ENCODE data around the gene TRPV4. TPM values are rescaled to one million over a fixed set of nuclear protein-coding genes. Genes with fewer than 3 reads are reported as not detected.

The TRPV4 gene
- polyA plus RNA-seq, 2 donors: 6.7 to 10.7 TPM

DNA sequence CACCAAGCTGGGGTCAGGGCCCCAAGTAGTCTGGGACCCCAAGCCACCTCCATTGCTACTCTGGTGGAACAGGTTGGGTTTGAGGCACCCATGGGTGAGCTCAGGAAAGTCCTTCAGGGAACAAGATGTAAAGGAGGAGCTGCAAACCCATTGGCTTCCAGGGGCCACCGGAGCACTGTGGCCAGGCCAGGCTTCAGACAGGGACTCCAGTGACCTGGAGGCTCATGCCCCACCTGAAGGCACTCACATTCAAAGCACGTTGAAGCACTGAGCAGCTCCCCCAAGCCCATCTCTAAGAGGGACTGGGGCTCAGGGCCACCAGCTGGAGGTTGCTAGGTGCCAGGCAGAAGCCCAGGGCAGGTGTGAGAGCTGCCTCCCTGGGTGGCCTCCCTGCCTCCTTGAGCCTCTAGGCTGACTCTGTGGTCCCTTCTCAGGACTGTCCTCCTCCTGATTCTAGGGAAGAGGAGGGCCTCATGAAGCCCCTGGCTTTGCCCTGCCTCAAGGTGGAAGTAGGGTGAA, 70.5 kb downstream of the TRPV4 start:
- WGBS, 2 donors: 63 to 94% methylated on average over 2 of the region's 2 CpGs
- Histone ChIP-seq H3K36me3 (ENCODE audit: control insufficient read depth in 2 of 2, insufficient read depth in 2 of 2, low read length in 1 of 2) (no peaks in the 10 kb centered on the region), H3K27ac (ENCODE audit: low read depth in 2 of 2, low read length in 1 of 2) (peak overlapping the region in 1 of 2 donors; percentile 76)

DNA sequence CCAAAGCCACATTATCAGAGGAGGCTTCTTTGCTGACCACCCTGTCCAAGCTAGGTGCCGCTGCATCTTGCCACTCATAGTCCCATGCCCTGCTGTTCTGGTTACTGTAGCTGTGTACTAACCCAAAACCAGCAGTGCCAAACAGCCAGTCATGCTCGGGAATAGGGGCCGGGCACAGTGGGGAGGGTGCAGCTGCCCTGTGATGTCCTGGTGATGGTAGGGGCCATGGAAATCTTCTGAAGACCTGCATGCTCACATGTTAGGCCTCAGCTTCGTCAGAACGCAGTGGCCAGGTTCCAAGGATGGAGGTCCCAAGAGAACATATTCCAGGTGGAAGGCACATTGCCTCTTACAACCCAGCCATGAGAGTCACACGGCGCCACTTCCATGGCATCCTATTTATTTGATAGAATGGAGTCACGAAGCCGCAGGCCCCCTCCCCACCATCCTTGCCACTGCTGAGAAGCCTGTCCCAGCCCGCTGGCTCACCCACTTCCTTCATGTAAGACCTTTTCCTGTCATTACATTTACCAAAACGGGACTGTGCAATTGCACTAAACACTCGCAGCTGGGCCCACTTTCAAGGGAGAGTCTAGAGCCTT, 71.0 kb downstream of the TRPV4 start:
- Histone ChIP-seq H3K27ac (ENCODE audit: low read depth in 2 of 2, low read length in 1 of 2) (no peak overlapping the region), H3K4me3 (ENCODE audit: low read depth in 1 of 2, low read length in 2 of 2) (no peak overlapping the region), H3K4me1 (ENCODE audit: control insufficient read depth in 2 of 2, insufficient read depth in 2 of 2, low read length in 1 of 2) (peaks cover 3 to 5% of the 10 kb centered on the region in 2 donors), H3K27me3 (ENCODE audit: control insufficient read depth in 1 of 2, insufficient read depth in 2 of 2, low read length in 2 of 2) (no peaks in the 10 kb centered on the region), H3K36me3 (ENCODE audit: control insufficient read depth in 2 of 2, insufficient read depth in 2 of 2, low read length in 1 of 2) (no peaks in the 10 kb centered on the region), H3K9me3 (ENCODE audit: control insufficient read depth in 2 of 2, insufficient read depth in 1 of 2, low read depth in 1 of 2, low read length in 1 of 2) (peaks cover 0 to 6% of the 10 kb centered on the region in 2 donors)
- WGBS, 2 donors: 88 to 89% methylated on average over 12 of the region's 12 CpGs

More for the DNA sequence above, 70.5 kb downstream of the TRPV4 start:
- Histone ChIP-seq H3K4me1 (ENCODE audit: control insufficient read depth in 2 of 2, insufficient read depth in 2 of 2, low read length in 1 of 2) (peaks cover 3 to 5% of the 10 kb centered on the region in 2 donors), H3K9me3 (ENCODE audit: control insufficient read depth in 2 of 2, insufficient read depth in 1 of 2, low read depth in 1 of 2, low read length in 1 of 2) (peaks cover 0 to 6% of the 10 kb centered on the region in 2 donors), H3K4me3 (ENCODE audit: low read depth in 1 of 2, low read length in 2 of 2) (no peak overlapping the region), H3K27me3 (ENCODE audit: control insufficient read depth in 1 of 2, insufficient read depth in 2 of 2, low read length in 2 of 2) (no peaks in the 10 kb centered on the region)

DNA sequence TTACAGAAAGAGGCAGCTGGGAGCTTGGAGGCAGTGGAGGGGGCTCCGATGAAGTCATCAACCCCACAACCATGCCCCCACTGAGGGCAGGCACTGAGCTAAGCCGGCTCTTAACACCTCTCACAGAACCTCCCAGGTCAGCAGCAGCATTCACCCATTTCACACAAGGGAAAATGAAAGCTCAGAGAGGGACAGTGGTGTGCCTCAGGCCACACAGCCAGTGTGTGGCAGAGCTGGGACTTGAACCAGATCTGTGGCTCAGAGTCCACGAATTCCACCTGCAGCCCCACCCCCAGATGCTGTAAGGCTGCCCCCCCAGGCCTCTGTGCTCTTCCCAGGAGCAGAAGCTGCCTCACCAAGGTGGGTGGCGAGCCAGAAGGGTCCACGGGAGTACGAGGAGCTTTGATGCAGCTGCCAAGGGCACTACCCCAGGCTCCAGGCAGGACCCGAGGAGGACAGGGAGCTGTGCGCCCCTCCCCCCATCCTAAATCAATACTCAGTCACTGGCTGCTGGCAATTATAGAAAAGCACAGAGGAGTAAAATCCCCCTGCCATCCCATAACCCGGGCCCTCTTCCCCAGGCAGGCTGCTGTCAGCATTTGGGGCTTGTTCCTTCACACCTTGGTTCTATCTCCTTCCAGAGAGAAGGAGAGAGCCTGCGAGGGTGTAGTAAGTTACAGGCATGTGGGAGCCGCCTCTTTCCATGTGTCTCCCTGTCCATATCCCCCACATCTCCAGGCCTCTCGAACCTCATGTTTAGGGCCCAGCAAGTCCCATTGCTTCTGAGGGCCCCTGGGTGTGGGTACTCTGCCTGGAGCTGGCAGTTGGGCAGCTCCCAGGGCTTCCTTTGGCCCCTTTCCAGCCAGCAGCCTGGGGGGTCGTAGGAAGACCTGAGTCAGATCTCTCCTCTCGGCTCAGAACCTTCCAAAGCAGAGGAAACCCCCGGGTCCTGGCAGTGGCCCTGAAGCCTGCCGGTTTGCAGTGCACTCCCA, 72.0 kb downstream of the TRPV4 start:
- Histone ChIP-seq H3K4me1 (ENCODE audit: control insufficient read depth in 2 of 2, insufficient read depth in 2 of 2, low read length in 1 of 2) (peaks cover 3 to 5% of the 10 kb centered on the region in 2 donors), H3K9me3 (ENCODE audit: control insufficient read depth in 2 of 2, insufficient read depth in 1 of 2, low read depth in 1 of 2, low read length in 1 of 2) (peaks cover 0 to 6% of the 10 kb centered on the region in 2 donors), H3K4me3 (ENCODE audit: low read depth in 1 of 2, low read length in 2 of 2) (no peak overlapping the region), H3K27me3 (ENCODE audit: control insufficient read depth in 1 of 2, insufficient read depth in 2 of 2, low read length in 2 of 2) (no peaks in the 10 kb centered on the region), H3K27ac (ENCODE audit: low read depth in 2 of 2, low read length in 1 of 2) (no peak overlapping the region), H3K36me3 (ENCODE audit: control insufficient read depth in 2 of 2, insufficient read depth in 2 of 2, low read length in 1 of 2) (no peaks in the 10 kb centered on the region)
- 74 to 78% methylated on average over 16 of the region's 16 CpGs for WGBS, 2 donors

DNA sequence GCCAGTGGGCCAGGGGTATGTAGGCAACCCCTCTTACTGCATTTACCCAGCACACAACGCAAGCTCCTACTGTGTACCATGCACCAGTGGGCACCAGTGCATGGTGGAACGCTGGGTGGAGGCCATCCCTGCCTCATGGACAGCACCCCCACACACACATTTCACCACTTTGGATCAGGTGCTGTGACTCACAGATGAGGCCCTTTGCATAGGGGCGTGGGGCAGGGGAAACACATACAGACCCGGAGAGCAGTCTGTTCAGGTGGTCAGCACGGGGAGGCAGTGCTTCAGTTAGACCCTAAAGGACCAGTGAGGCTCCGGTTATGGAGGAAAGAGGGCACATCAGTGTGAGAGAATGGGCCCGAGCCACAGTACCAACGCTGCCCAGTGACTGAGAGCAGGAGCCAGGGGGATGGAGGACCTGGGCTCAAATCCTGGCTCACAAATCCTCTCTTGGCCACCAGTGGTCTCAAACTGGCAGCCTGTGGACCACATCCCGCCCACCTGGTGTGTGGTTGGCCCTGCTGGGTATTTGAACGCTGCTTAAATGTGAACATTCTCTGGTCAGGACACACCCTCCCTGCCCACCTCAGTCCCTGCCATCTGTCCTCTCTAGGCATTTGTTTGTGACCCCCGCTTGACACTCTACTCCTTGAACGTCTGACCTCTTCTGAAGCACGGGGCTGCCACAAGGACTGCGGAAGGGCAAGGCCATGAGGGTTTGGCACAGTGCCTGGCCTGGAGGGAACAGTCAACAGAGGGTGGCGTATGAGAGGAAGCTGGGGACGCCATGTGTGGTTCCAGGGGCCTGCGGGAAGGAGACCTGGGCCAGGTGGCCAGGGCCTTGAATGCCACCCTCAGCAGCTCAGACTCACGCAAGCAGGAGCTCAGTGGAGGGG, 72.9 kb downstream of the TRPV4 start:
- Histone ChIP-seq H3K9me3 (ENCODE audit: control insufficient read depth in 2 of 2, insufficient read depth in 1 of 2, low read depth in 1 of 2, low read length in 1 of 2) (peaks cover 0 to 6% of the 10 kb centered on the region in 2 donors), H3K4me1 (ENCODE audit: control insufficient read depth in 2 of 2, insufficient read depth in 2 of 2, low read length in 1 of 2) (peaks cover 3 to 5% of the 10 kb centered on the region in 2 donors), H3K36me3 (ENCODE audit: control insufficient read depth in 2 of 2, insufficient read depth in 2 of 2, low read length in 1 of 2) (no peaks in the 10 kb centered on the region), H3K27me3 (ENCODE audit: control insufficient read depth in 1 of 2, insufficient read depth in 2 of 2, low read length in 2 of 2) (no peaks in the 10 kb centered on the region), H3K27ac (ENCODE audit: low read depth in 2 of 2, low read length in 1 of 2) (no peak overlapping the region), H3K4me3 (ENCODE audit: low read depth in 1 of 2, low read length in 2 of 2) (no peak overlapping the region)
- WGBS, 2 donors: 79 to 84% methylated on average over 18 of the region's 18 CpGs

DNA sequence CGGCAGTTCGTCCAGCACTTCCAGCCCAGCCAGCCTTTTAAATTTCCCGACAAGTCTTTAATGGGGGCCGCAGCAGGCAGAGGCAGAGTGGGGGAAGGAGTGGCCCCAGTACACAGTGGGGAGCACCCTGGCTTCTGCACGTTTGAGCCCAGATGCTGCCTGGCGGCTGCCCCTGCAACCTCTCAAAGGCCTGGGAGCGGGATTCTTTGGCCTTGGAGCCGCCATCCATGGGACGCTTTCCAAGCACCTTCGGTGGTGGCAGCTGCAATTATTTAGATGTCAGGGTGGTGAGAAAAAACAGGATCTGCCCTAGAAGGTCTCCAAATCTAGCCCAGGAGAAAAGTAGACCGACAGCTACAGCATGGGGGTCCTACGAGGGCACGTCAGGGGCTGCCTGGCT, 73.6 kb downstream of the TRPV4 start:
- Histone ChIP-seq H3K4me1 (ENCODE audit: control insufficient read depth in 2 of 2, insufficient read depth in 2 of 2, low read length in 1 of 2) (peaks cover 3 to 5% of the 10 kb centered on the region in 2 donors), H3K4me3 (ENCODE audit: low read depth in 1 of 2, low read length in 2 of 2) (no peak overlapping the region), H3K9me3 (ENCODE audit: control insufficient read depth in 2 of 2, insufficient read depth in 1 of 2, low read depth in 1 of 2, low read length in 1 of 2) (peaks cover 0 to 6% of the 10 kb centered on the region in 2 donors), H3K27ac (ENCODE audit: low read depth in 2 of 2, low read length in 1 of 2) (no peak overlapping the region), H3K36me3 (ENCODE audit: control insufficient read depth in 2 of 2, insufficient read depth in 2 of 2, low read length in 1 of 2) (no peaks in the 10 kb centered on the region), H3K27me3 (ENCODE audit: control insufficient read depth in 1 of 2, insufficient read depth in 2 of 2, low read length in 2 of 2) (no peaks in the 10 kb centered on the region)
- WGBS, 2 donors: 81 to 84% methylated on average over 13 of the region's 13 CpGs

DNA sequence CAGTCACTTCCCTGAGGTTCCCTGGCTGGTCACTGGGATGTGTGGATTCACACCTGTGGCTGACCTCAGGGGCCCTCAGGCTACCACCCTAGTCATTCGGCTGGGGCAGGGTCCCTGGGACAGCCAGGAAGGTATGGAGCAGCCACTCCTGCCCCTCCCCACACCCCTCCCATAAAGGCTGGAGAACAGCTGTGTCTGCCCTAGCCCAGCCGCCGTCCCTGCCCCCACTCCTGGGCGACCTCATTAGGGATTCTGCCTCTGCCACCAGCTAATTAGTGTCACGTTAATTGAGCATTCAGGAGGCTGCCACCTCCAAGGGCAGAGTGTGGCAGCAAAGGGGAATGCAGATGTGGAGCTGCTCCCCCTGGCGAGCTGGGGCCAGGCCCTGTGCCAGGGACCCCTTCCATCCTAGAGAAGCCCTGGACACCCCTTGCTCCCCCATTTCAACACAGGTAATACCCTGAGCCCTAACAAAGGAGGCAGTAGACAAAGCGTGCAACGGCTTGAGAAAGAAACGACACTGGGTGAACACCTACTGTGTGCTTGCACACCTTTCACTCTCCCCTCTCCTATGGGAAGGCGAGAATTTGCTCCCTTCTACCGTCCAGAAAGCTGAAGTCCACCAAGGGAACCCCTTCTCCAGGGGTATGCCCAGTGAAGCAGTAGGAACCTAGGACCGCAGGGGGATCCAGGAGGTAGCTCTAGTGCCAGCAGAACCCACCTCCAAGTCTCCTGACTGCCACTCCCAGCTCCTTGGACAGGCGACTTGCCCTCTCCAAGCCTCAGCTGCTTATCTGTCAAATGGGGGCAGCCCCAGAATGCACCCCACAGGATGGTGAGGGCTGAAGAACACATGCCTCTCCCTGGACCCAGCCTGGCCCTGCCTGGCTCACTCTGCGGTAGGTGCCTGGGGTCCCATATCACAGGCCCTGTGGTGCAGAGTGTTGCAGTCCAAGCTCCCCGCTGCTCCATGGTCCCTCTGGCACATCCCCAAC, 74.5 kb downstream of the TRPV4 start:
- Histone ChIP-seq H3K27ac (ENCODE audit: low read depth in 2 of 2, low read length in 1 of 2) (no peak overlapping the region), H3K9me3 (ENCODE audit: control insufficient read depth in 2 of 2, insufficient read depth in 1 of 2, low read depth in 1 of 2, low read length in 1 of 2) (peaks cover 0 to 5% of the 10 kb centered on the region in 2 donors), H3K4me1 (ENCODE audit: control insufficient read depth in 2 of 2, insufficient read depth in 2 of 2, low read length in 1 of 2) (peaks cover 3 to 5% of the 10 kb centered on the region in 2 donors), H3K27me3 (ENCODE audit: control insufficient read depth in 1 of 2, insufficient read depth in 2 of 2, low read length in 2 of 2) (no peaks in the 10 kb centered on the region), H3K4me3 (ENCODE audit: low read depth in 1 of 2, low read length in 2 of 2) (no peak overlapping the region), H3K36me3 (ENCODE audit: control insufficient read depth in 2 of 2, insufficient read depth in 2 of 2, low read length in 1 of 2) (no peaks in the 10 kb centered on the region)
- 77 to 81% methylated on average over 15 of the region's 15 CpGs for WGBS, 2 donors

DNA sequence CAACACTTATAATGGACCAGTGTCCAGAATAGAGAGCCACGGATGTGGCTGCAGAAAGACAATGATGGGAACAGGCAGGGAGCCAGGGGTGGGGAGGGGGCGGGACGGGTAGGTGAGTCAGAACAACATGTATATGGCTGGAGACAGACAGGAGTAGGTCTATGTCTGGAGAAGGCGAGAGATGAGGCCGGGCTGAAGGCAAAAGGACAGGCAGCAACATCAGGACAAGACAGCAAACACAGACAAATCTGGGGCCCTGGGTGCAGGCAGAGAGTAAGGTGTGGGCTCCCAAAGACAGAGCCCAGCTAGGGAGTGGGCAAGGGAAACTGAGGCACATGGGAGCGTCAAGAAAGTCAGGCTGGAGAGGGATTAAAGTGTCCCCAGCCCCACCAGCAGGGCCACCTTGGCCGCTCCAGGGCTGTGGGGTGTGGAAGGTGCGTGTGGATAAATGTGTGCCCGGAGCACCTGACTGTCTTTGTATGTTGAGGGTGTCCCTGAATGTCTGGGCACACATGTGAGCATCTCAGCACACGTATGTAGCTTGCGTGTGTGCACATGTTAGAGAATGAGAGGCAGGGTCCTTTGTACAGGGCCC, 75.4 kb downstream of the TRPV4 start:
- no peak overlapping the region for H3K4me3 ChIP-seq (ENCODE audit: low read depth in 1 of 2, low read length in 2 of 2)
- no peak overlapping the region for H3K27ac ChIP-seq (ENCODE audit: low read depth in 2 of 2, low read length in 1 of 2)
- H3K9me3 ChIP-seq (ENCODE audit: control insufficient read depth in 2 of 2, insufficient read depth in 1 of 2, low read depth in 1 of 2, low read length in 1 of 2): peaks cover 0 to 2% of the 10 kb centered on the region in 2 donors
- WGBS, 2 donors: 84 to 90% methylated on average over 11 of the region's 11 CpGs
- H3K36me3 ChIP-seq (ENCODE audit: control insufficient read depth in 2 of 2, insufficient read depth in 2 of 2, low read length in 1 of 2): no peaks in the 10 kb centered on the region
- H3K4me1 ChIP-seq (ENCODE audit: control insufficient read depth in 2 of 2, insufficient read depth in 2 of 2, low read length in 1 of 2): peaks cover 1 to 3% of the 10 kb centered on the region in 2 donors
- H3K27me3 ChIP-seq (ENCODE audit: control insufficient read depth in 1 of 2, insufficient read depth in 2 of 2, low read length in 2 of 2): no peaks in the 10 kb centered on the region

DNA sequence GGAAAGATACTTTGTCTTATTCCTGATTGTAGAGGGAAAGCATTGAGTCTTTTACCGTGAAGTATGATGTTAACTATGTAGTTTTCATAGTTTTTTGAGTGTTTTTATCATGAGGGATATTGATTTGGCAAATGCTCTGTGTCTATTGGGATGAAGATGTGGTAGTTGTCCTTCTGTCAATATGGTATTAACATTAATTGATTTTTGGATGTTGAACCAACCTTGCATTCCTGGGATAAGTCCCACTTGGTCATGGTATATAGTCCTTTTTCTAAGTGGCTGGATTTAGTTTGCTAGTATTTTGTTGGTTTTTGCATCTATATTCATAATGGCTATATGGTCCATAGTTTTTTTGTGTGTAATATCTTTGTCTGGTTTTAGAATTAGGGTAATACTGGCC, 76.7 kb downstream of the TRPV4 start:
- Histone ChIP-seq H3K27ac (ENCODE audit: low read depth in 2 of 2, low read length in 1 of 2) (no peak overlapping the region), H3K4me3 (ENCODE audit: low read depth in 1 of 2, low read length in 2 of 2) (no peak overlapping the region), H3K9me3 (ENCODE audit: control insufficient read depth in 2 of 2, insufficient read depth in 1 of 2, low read depth in 1 of 2, low read length in 1 of 2) (peaks cover 0 to 2% of the 10 kb centered on the region in 2 donors), H3K4me1 (ENCODE audit: control insufficient read depth in 2 of 2, insufficient read depth in 2 of 2, low read length in 1 of 2) (peaks cover 0 to 2% of the 10 kb centered on the region in 2 donors), H3K27me3 (ENCODE audit: control insufficient read depth in 1 of 2, insufficient read depth in 2 of 2, low read length in 2 of 2) (no peaks in the 10 kb centered on the region), H3K36me3 (ENCODE audit: control insufficient read depth in 2 of 2, insufficient read depth in 2 of 2, low read length in 1 of 2) (no peaks in the 10 kb centered on the region)
- 97% methylated on average over 1 of the region's 1 CpG for WGBS, 2 donors
